ENCODE data around the gene ASMTL.

DNA sequence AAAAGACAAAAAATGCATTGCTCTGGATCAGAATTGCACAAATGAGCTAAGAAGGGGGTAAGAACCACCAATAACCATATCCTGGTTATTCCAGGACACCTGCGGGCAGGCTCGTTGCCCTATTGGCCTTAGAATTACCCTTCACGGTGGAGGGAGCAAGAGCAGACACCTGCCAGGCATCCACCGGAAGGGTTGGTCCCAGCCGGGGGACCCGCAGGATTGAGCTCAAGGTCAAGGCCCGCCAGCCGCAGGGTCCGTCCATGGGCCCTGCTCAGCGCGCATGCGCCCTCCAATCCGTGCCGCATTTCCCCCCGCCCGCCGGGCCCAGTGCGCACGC, 61.4 kb downstream of the ASMTL start:
- TF ChIP-seq POLR2AphosphoS5 (IDR thresholded peaks at IDR 0.05; ENCODE audit: borderline replicate concordance, low read depth, low read length) (no peak), EZH2 (IDR thresholded peaks at IDR 0.05) (no peak)

Data from SK-N-MC (cell line).